ENCODE measurements around the gene ZNF610. TPM values are rescaled to one million over a fixed set of nuclear protein-coding genes. Genes with fewer than 3 reads are reported as not detected.

ZNF610 gene
- total RNA-seq, 1 experiment from 2014 or later = not detected

DNA sequence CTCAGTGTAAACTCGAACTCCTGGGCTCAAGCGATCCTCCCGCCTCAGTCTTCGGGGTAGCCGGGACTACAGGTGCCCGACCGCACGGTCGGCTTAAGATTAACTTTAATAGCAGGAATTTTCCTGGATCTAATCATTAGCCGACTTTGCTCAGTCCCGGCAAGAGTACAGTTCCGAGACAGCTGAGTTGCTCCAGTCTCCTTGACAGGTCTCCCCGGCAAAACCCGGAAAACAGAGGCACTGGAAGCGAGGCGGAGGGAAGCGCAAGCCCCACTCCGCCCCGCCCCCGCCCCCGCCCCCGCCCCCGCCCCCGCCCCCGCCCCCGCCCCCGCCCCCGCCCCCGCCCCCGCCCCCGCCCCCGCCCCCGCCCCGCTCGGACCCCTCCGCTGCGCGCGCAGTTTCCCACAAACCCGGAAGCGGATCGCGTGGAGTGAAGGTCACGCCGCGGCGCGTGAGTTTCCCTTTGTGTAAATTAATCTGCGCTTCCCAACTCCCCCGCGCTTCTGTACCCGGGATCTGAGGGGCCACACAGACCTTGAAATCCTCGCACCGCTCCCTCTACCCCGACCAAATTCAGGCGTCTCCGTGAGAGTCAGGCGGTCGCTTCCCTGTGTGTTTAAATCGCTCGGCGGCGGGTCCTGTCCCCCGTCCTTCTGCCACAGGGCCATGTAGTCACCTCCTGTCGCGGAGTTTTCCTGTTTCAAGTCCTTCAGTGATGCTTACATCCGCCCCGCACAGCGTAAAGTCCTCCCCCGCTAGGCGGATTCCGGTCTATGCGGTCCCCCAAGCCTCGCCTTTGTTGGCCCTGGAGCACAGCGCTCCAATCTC is 39.1 kb upstream of the ZNF610 start, which contains the start of gene ZNF480:
Gene ZNF480, plus strand, starts transcription at position 397 of the 828 bp plus-strand sequence. CDS start 3,244 bp downstream, outside the sequence.
- Mint-ChIP-seq H3K27me3 (ENCODE audit: unreplicated experiment) (no peaks in the 10 kb centered on the region), H3K36me3 (ENCODE audit: insufficient read depth, unreplicated experiment) (peaks cover 5% of the 10 kb centered on the region), H3K9me3 (ENCODE audit: low read depth, unreplicated experiment) (peaks cover 20% of the 10 kb centered on the region), H3K27ac (ENCODE audit: unreplicated experiment) (peak within 1 kb of the TSS; percentile 3), H3K4me3 (ENCODE audit: low read depth, unreplicated experiment) (peak within 1 kb of the TSS; percentile 60), H3K4me1 (ENCODE audit: low read depth, unreplicated experiment) (no peaks in the 10 kb centered on the region)
- DNase-seq = peak; percentile 43
- TF ChIP-seq, protein P1, sequence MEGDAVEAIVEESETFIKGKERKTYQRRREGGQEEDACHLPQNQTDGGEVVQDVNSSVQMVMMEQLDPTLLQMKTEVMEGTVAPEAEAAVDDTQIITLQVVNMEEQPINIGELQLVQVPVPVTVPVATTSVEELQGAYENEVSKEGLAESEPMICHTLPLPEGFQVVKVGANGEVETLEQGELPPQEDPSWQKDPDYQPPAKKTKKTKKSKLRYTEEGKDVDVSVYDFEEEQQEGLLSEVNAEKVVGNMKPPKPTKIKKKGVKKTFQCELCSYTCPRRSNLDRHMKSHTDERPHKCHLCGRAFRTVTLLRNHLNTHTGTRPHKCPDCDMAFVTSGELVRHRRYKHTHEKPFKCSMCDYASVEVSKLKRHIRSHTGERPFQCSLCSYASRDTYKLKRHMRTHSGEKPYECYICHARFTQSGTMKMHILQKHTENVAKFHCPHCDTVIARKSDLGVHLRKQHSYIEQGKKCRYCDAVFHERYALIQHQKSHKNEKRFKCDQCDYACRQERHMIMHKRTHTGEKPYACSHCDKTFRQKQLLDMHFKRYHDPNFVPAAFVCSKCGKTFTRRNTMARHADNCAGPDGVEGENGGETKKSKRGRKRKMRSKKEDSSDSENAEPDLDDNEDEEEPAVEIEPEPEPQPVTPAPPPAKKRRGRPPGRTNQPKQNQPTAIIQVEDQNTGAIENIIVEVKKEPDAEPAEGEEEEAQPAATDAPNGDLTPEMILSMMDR (IDR thresholded peaks at IDR 0.05; ENCODE audit: unreplicated experiment) = no peak
- CTCF ChIA-PET = no interaction called here
- BruUV-seq (replicated peaks) = TSS peak; percentile 79
- intact Hi-C loops (cut with micrococcal nuclease; ENCODE audit: unreplicated experiment) = no loop called here

DNA sequence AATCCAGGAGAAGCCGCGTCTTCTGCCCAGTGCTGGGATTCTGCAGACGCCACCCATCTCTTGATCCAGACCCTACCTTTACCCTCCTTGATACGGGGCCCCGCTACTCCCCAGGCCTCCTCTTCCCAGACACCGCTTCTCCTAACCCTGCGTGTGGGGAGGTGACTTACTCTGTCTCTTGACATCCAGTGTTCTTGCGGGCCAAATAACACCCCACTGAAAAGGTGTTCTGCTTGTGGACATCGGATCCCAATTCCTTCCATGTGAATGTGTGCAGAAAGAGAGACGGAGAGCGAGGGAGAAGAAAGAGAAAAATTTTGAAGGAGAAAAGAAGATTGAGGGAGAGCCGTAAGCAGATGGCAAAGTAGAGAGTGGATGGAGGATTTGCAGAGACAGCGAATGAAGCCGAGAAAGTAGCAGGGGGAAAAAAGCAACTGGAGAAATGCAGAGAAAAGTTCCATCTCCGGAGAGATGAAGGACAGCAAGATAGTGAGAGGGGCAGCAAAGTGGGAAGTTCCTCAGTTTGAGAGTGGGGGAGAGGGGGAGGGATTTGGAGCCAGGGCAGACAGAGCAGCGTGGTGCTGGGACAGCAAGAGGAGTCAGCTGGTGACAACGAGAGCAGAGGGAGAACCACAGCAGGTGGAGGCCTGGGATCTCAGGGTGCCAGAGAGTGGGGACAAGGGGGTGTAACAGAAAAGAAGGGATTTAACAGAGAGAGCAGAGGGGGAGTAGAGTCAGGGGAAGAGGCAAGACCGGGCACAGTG is 38.3 kb upstream of the ZNF610 start:
- Mint-ChIP-seq H3K27ac (ENCODE audit: unreplicated experiment) (peak overlapping the region; percentile 3), H3K27me3 (ENCODE audit: unreplicated experiment) (no peaks in the 10 kb centered on the region), H3K4me1 (ENCODE audit: low read depth, unreplicated experiment) (no peaks in the 10 kb centered on the region), H3K9me3 (ENCODE audit: low read depth, unreplicated experiment) (peaks cover 18% of the 10 kb centered on the region), H3K4me3 (ENCODE audit: low read depth, unreplicated experiment) (peak overlapping the region; percentile 60), H3K36me3 (ENCODE audit: insufficient read depth, unreplicated experiment) (peaks cover 5% of the 10 kb centered on the region)
- BruUV-seq (replicated peaks) = no TSS peak
- TF ChIP-seq, protein P1 (IDR thresholded peaks at IDR 0.05; ENCODE audit: unreplicated experiment) = no peak
- DNase-seq = no peak
- intact Hi-C loops (cut with micrococcal nuclease; ENCODE audit: unreplicated experiment) = no loop called here
- CTCF ChIA-PET = no interaction called here

DNA sequence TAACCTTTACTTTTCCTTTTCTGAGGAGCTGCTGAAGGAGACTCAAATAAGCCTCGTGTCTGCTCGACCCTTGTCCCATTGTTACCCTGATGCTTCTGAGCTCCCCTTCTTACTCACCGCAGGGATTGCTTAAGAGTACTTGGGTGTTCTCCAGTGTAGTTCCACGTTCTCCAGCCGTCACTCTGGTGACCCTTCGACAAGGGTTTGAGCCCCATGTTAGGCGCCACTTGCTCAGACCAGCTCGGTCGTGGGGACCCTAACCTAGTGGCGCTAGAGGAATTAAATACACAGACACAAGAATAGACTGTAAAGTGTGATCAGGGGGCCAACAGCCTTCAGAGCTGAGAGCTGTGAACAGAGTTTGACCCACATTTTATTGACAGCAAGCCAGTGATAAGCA is 28.8 kb upstream of the ZNF610 start:
- BruUV-seq (replicated peaks) = no TSS peak
- Mint-ChIP-seq H3K27ac (ENCODE audit: unreplicated experiment) (no peak overlapping the region), H3K36me3 (ENCODE audit: insufficient read depth, unreplicated experiment) (no peaks in the 10 kb centered on the region), H3K4me3 (ENCODE audit: low read depth, unreplicated experiment) (no peak overlapping the region), H3K27me3 (ENCODE audit: unreplicated experiment) (no peaks in the 10 kb centered on the region), H3K9me3 (ENCODE audit: low read depth, unreplicated experiment) (peaks cover 12% of the 10 kb centered on the region), H3K4me1 (ENCODE audit: low read depth, unreplicated experiment) (no peaks in the 10 kb centered on the region)
- TF ChIP-seq, protein P1 (IDR thresholded peaks at IDR 0.05; ENCODE audit: unreplicated experiment) = no peak
- no peak for DNase-seq
- intact Hi-C loops (cut with micrococcal nuclease; ENCODE audit: unreplicated experiment) = no loop called here
- CTCF ChIA-PET = no interaction called here

DNA sequence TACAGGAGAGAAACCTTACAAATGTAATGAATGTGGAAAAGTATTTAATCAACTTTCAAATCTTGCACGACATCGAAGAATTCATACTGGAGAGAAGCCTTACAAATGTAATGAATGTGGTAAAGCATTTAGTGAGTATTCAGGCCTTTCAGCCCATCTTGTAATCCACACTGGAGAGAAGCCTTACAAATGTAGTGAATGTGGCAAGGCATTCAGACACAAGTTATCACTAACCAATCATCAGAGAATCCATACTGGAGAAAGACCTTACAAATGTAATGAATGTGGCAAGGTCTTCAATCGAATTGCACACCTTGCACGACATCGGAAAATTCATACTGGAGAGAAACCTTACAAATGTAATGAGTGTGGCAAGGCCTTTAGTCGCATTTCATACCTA is 13.6 kb upstream of the ZNF610 start:
- H3K9me3 Mint-ChIP-seq (ENCODE audit: low read depth, unreplicated experiment) = peaks cover 24% of the 10 kb centered on the region
- CTCF ChIA-PET = no interaction called here
- no peaks in the 10 kb centered on the region for H3K27me3 Mint-ChIP-seq (ENCODE audit: unreplicated experiment)
- DNase-seq = no peak
- H3K4me1 Mint-ChIP-seq (ENCODE audit: low read depth, unreplicated experiment) = no peaks in the 10 kb centered on the region
- H3K4me3 Mint-ChIP-seq (ENCODE audit: low read depth, unreplicated experiment) = no peak overlapping the region
- H3K27ac Mint-ChIP-seq (ENCODE audit: unreplicated experiment) = no peak overlapping the region
- TF ChIP-seq, protein P1 (IDR thresholded peaks at IDR 0.05; ENCODE audit: unreplicated experiment) = no peak
- BruUV-seq (replicated peaks) = no TSS peak
- intact Hi-C loops (cut with micrococcal nuclease; ENCODE audit: unreplicated experiment) = no loop called here
- H3K36me3 Mint-ChIP-seq (ENCODE audit: insufficient read depth, unreplicated experiment) = peaks cover 10% of the 10 kb centered on the region
